Ascending aorta (tissue), 2 donors: ENCODE data around the gene ISG15. TPM values are rescaled to one million over a fixed set of nuclear protein-coding genes. Genes with fewer than 3 reads are reported as not detected.

Source experiments
- DNase-seq, 2 donors: peaks; one replicate each; pipeline ENCODE4 v3.0.0-alpha.2; 2019; ENCODE audit warnings: low spot score in 2 of 2
- H3K27ac ChIP-seq, 2 donors: fragments of 200-600 bp; sonication (generic); one replicate each; pipeline ENCODE4 v1.5.1; 2016 to 2017; ENCODE audit warnings: mild to moderate bottlenecking in 1 of 2
- H3K27me3 ChIP-seq: fragments of 200-600 bp; sonication (generic); one replicate; pipeline ENCODE4 v1.5.1; 2017
- H3K36me3 ChIP-seq, 2 donors: fragments of 200-600 bp; sonication (generic); one replicate each; pipeline ENCODE4 v1.5.1; 2016
- H3K4me1 ChIP-seq, 2 donors: fragments of 200-600 bp; sonication (generic); one replicate each; pipeline ENCODE4 v1.5.1; 2016 to 2017; ENCODE audit warnings: mild to moderate bottlenecking in 1 of 2
- H3K4me3 ChIP-seq, 2 donors: fragments of 200-600 bp; sonication (generic); one replicate each; pipeline ENCODE4 v1.5.1; 2016 to 2017; ENCODE audit warnings: mild to moderate bottlenecking in 1 of 2
- H3K9me3 ChIP-seq, 2 donors: fragments of 200-600 bp; sonication (generic); one replicate each; pipeline ENCODE4 v1.5.1; 2016
- intact Hi-C: fragments of 100-400 bp; cut with DNase I; formaldehyde crosslinking; loops from one replicate; pipeline ENCODE4 v1.15.1; 2023
- total RNA-seq: library from RNA; depleted of rRNA; stranded (reverse); fragments of >200 nt; gene quantifications from one replicate; pipeline ENCODE4 v1.1.0, GENCODE V29; 2016
- TF ChIP-seq, protein P1 (sequence below), 3 experiments: fragments of 200-600 bp in 2 of 3; fragments of 450-650 bp in 1 of 3; sonication (generic) in 2 of 3; IDR thresholded peaks; one replicate each; pipeline ENCODE4 v1.5.1; 2016 to 2019; ENCODE audit warnings: antibody characterized with exemption in 3 of 3, mild to moderate bottlenecking in 1 of 3, moderate library complexity in 1 of 3

Gene ISG15
- total RNA-seq, 1 donor from 2014 or later = 125 TPM

DNA sequence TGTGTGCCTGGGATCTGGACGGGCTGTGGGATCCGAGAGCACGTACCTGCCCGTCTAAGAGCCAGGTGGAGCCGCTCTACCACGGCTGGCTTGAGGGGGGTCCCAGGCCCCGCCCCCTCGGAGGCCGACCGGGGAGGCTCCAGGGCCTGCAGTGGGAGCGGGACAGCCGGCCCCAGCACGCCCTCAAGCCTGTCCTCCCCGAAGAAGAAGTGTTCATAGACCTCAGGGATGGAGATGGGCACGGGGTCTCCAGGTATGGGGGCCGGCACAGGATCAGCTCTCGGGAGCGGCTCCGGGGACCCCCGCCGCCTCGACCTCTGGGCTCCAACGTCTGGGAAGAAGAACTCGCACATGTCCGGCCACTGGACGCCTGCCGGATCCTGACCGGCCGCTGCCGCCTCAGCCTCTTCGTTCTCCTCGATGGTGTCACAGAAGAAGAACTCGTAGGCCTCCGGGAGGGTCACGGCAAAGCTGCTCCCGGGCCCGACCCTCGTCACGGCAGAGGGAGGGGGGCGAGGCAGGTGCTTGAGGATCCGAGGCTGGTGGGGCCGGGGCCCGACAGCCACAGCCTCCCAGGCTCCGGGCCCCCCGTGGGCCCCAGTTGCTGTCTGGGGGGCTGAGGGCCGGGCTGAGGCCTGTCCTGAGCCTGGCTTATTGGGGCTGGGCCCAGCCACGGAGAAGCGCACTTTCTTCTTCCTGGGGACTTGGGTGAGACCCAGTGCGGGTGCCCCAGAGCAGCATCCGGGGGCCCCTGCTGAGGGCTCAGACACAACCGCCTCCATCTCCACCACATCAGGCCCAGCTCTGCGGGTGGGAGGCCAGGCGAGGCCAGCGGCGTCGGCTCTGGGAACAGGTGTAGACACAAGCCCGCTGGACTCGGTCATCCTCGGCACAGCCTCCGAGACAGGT, 34.2 kb upstream of the ISG15 start:
- TF ChIP-seq, protein P1, sequence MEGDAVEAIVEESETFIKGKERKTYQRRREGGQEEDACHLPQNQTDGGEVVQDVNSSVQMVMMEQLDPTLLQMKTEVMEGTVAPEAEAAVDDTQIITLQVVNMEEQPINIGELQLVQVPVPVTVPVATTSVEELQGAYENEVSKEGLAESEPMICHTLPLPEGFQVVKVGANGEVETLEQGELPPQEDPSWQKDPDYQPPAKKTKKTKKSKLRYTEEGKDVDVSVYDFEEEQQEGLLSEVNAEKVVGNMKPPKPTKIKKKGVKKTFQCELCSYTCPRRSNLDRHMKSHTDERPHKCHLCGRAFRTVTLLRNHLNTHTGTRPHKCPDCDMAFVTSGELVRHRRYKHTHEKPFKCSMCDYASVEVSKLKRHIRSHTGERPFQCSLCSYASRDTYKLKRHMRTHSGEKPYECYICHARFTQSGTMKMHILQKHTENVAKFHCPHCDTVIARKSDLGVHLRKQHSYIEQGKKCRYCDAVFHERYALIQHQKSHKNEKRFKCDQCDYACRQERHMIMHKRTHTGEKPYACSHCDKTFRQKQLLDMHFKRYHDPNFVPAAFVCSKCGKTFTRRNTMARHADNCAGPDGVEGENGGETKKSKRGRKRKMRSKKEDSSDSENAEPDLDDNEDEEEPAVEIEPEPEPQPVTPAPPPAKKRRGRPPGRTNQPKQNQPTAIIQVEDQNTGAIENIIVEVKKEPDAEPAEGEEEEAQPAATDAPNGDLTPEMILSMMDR (IDR thresholded peaks at IDR 0.05) = no peak
- DNase-seq = no peak
- H3K4me3 ChIP-seq = no peak overlapping the region
- H3K27ac ChIP-seq = no peak overlapping the region
- H3K27me3 ChIP-seq = peaks cover 3% of the 10 kb centered on the region
- intact Hi-C loops = no loop called here
- peaks cover 2 to 3% of the 10 kb centered on the region in 2 donors for H3K4me1 ChIP-seq
- no peaks in the 10 kb centered on the region for H3K36me3 ChIP-seq
- no peaks in the 10 kb centered on the region for H3K9me3 ChIP-seq

DNA sequence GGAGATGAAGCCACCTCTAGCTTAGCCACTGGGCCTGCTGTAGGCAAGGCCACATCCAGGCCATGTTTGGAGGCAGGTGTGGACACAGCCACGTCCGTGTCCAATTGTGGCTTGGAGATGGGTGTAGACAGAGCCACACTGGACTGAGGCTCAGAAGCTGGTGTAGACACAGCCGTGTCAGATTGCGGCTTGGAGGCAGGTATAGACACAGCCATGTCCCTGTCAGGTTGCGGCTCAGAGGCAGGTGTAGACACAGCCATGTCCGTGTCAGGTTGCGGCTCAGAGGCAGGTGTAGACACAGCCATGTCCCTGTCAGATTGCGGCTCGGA, 33.6 kb upstream of the ISG15 start:
- no peaks in the 10 kb centered on the region for H3K36me3 ChIP-seq
- peaks cover under 1% of the 10 kb centered on the region for H3K27me3 ChIP-seq
- no peak overlapping the region for H3K27ac ChIP-seq
- DNase-seq = no peak
- peaks cover 2 to 3% of the 10 kb centered on the region in 2 donors for H3K4me1 ChIP-seq
- intact Hi-C loops = no loop called here
- no peaks in the 10 kb centered on the region for H3K9me3 ChIP-seq
- TF ChIP-seq, protein P1 (IDR thresholded peaks at IDR 0.05) = no peak
- no peak overlapping the region for H3K4me3 ChIP-seq

DNA sequence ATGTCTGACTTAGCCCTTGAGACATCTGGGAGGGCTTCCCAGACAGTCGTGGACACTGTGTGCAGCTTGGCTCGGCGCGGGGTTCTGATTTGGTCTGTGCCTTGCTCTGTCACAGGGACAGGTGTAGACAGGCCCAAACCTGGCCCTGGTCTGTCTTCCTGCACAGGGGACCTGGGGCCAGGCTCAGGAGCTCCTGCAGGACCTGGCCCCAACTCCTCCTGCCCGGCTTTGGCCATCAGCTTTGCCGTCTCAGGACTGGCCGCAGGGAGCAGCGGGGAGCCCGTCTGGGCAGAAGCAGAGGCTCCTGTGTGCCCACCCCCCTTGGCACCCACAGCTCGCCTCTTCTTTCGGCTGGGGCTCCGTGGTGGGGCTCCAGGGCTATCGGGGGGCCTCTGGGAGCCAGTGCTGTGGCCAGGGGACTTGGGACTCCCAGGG, 33.1 kb upstream of the ISG15 start:
- H3K4me1 ChIP-seq = peaks cover 2 to 3% of the 10 kb centered on the region in 2 donors
- TF ChIP-seq, protein P1 (IDR thresholded peaks at IDR 0.05) = no peak
- DNase-seq = no peak
- no peaks in the 10 kb centered on the region for H3K36me3 ChIP-seq
- H3K27me3 ChIP-seq = no peaks in the 10 kb centered on the region
- intact Hi-C loops = no loop called here
- no peaks in the 10 kb centered on the region for H3K9me3 ChIP-seq
- H3K27ac ChIP-seq = no peak overlapping the region
- H3K4me3 ChIP-seq = no peak overlapping the region

DNA sequence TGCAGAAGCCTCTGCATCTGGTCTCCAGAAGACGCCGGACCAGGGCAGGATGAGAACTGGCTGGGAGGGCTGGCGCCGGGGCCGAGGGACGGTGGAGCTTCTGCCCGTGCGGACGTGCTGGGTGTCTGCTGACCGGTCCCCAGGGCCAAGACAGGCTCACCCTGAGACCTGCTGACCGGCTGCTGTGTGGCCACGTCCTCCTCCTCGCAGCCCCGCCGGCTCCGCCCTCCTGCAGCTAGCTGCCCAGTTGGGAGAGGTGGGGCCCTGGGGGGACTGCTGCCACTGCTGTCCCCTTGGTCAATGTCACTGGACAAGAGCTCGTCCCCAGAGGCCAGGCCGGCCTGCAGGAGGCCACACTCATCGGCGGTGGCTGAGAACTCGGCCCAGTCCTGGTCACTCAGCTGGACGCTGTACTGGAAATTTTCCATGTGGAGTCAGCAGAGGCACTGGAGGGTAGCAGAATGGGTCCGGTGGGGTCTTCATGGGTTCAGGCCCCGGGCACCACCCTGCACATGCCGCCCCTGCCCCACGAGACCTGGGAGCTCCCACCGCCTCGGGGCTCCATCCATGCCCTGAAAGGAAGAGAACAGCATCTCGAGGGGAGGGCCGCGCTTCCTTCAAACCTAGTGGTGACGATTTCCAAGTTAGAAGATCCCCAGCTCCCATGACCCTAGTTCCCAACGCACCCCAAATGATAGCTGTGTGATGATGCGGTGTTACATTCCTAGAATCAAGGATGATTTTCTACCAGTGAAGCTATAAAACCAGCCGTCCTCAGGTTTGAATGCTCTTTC, 32.5 kb upstream of the ISG15 start:
- intact Hi-C loops = no loop called here
- no peaks in the 10 kb centered on the region for H3K36me3 ChIP-seq
- no peaks in the 10 kb centered on the region for H3K9me3 ChIP-seq
- peaks cover 2% of the 10 kb centered on the region in 2 donors for H3K4me1 ChIP-seq
- H3K27ac ChIP-seq = no peak overlapping the region
- H3K4me3 ChIP-seq = no peak overlapping the region
- TF ChIP-seq, protein P1 (IDR thresholded peaks at IDR 0.05) = no peak
- no peak for DNase-seq
- no peaks in the 10 kb centered on the region for H3K27me3 ChIP-seq

GRCh38 chr1:981491-981954, 31.8 kb upstream of the ISG15 start:
- DNase-seq = no peak
- intact Hi-C loops = no loop called here
- TF ChIP-seq, protein P1 (IDR thresholded peaks at IDR 0.05) = no peak
- no peaks in the 10 kb centered on the region for H3K9me3 ChIP-seq
- H3K36me3 ChIP-seq = no peaks in the 10 kb centered on the region
- no peak overlapping the region for H3K27ac ChIP-seq
- H3K27me3 ChIP-seq = no peaks in the 10 kb centered on the region
- no peaks in the 10 kb centered on the region for H3K4me1 ChIP-seq
- no peak overlapping the region for H3K4me3 ChIP-seq
